H1 (cell line): Measurements from ENCODE around the gene ROR1. TPM values are rescaled to one million over a fixed set of nuclear protein-coding genes. Genes with fewer than 3 reads are reported as not detected.

ENCODE experiments used
- CTCF ChIA-PET: fragments of 300-600 bp; sonication (Branson Sonifier 250); formaldehyde crosslinking; loops from one replicate; lab custom pipeline; 2021; ENCODE audit not compliant: partially characterized antibody; lab: Charles Lee
- POLR2A ChIA-PET: fragments of 300-600 bp; sonication (Branson Sonifier 250); formaldehyde crosslinking; loops from one replicate; lab custom pipeline; 2021; ENCODE audit warnings: inconsistent platforms; ENCODE audit not compliant: partially characterized antibody; lab: Charles Lee
- DNase-seq, 2 experiments: peaks; one replicate each; pipeline versions ENCODE4 v3.0.0 to v3.0.0-alpha.2; 2010 to 2022; ENCODE audit warnings: low spot score in 2 of 2, low read depth in 1 of 2, mixed read lengths in 1 of 2
- FAIRE-seq: peaks from 2 replicates; lab custom pipeline; 2011; peaks lifted over from hg19 to GRCh38; lab: Jason Lieb, UNC
- H2AFZ ChIP-seq: 2 replicates; pipeline ENCODE4 v1.8.1; 2012; ENCODE audit warnings: low read length, inconsistent platforms
- H2AK5ac ChIP-seq: 2 replicates; pipeline ENCODE4 v1.6.1; 2013; ENCODE audit warnings: low read depth, low read length
- H2BK120ac ChIP-seq: replicated peaks from 2 replicates; pipeline ENCODE3; 2013; ENCODE audit warnings: low read depth, low read length, inconsistent platforms
- H2BK12ac ChIP-seq: 2 replicates; pipeline ENCODE4 v1.6.1; 2013; ENCODE audit warnings: low read depth, low read length
- H2BK15ac ChIP-seq: 2 replicates; pipeline ENCODE4 v1.6.1; 2013; ENCODE audit warnings: low read length
- H2BK20ac ChIP-seq: 2 replicates; pipeline ENCODE4 v1.6.1; 2013; ENCODE audit warnings: low read length
- H2BK5ac ChIP-seq: 2 replicates; pipeline ENCODE4 v1.6.1; 2013; ENCODE audit warnings: low read depth, low read length
- H3K14ac ChIP-seq: 2 replicates; pipeline ENCODE4 v1.6.1; 2013; ENCODE audit warnings: inconsistent platforms; ENCODE audit not compliant: insufficient read length
- H3K18ac ChIP-seq: 2 replicates; pipeline ENCODE4 v1.6.1; 2013; ENCODE audit warnings: low read length; ENCODE audit errors: extremely low read depth
- H3K23ac ChIP-seq: 2 replicates; pipeline ENCODE4 v1.6.1; 2013; ENCODE audit warnings: inconsistent platforms; ENCODE audit not compliant: insufficient read length
- H3K23me2 ChIP-seq: 2 replicates; pipeline ENCODE4 v1.6.1; 2013; ENCODE audit warnings: low read depth, low read length
- H3K27ac ChIP-seq: 2 replicates; pipeline ENCODE4 v1.6.1; 2011; ENCODE audit warnings: low read depth, low read length, inconsistent platforms
- H3K27me3 ChIP-seq, 4 experiments: replicated peaks in 1 of 4; 1 replicate in 1 of 4; 2 replicates in 3 of 4; pipeline versions ENCODE4 v1.6.1 to v1.8.1; 2011 to 2013; ENCODE audit warnings: low read length in 3 of 4, mild to moderate bottlenecking in 3 of 4, inconsistent platforms in 2 of 4, mixed read lengths in 2 of 4, moderate library complexity in 1 of 4; ENCODE audit not compliant: control insufficient read depth in 3 of 4, insufficient read depth in 3 of 4; ENCODE audit errors: extremely low read depth in 1 of 4
- H3K36me3 ChIP-seq, 4 experiments: 2 replicates each; pipeline versions ENCODE4 v1.6.1 to v1.8.1; 2011 to 2013; ENCODE audit warnings: mild to moderate bottlenecking in 4 of 4, low read length in 3 of 4, moderate library complexity in 2 of 4, control low read depth in 1 of 4, inconsistent platforms in 1 of 4; ENCODE audit not compliant: insufficient read depth in 4 of 4, control insufficient read depth in 2 of 4
- H3K4ac ChIP-seq: replicated peaks from 2 replicates; pipeline ENCODE3; 2013; ENCODE audit warnings: low read length, low read depth, mixed read lengths, inconsistent platforms; ENCODE audit not compliant: insufficient read length
- H3K4me1 ChIP-seq, 4 experiments: replicated peaks in 1 of 4; 1 replicate in 1 of 4; 2 replicates in 3 of 4; pipeline versions ENCODE4 v1.6.1 to v1.8.1; 2011 to 2013; ENCODE audit warnings: low read length in 3 of 4, inconsistent platforms in 2 of 4, mixed read lengths in 1 of 4; ENCODE audit not compliant: insufficient read depth in 4 of 4, control insufficient read depth in 3 of 4
- H3K4me2 ChIP-seq, 2 experiments: 2 replicates each; pipeline versions ENCODE4 v1.6.1 to v1.8.1; 2011 to 2013; ENCODE audit warnings: low read depth in 2 of 2, low read length in 2 of 2, control low read depth in 1 of 2, inconsistent platforms in 1 of 2, mild to moderate bottlenecking in 1 of 2; ENCODE audit not compliant: insufficient read depth in 1 of 2
- H3K4me3 ChIP-seq, 4 experiments: fragments of 200-600, 300-600 bp in 1 of 4; sonication (generic), shearing (Covaris generic), sonication (Bioruptor Twin) in 1 of 4; 2 replicates each; pipeline versions ENCODE4 v1.5.1 to v1.8.1; 2011 to 2016; ENCODE audit warnings: low read length in 4 of 4, low read depth in 3 of 4, control low read depth in 2 of 4, inconsistent platforms in 2 of 4, mild to moderate bottlenecking in 2 of 4, mixed read lengths in 1 of 4, moderate library complexity in 1 of 4; ENCODE audit not compliant: insufficient read depth in 2 of 4; ENCODE audit errors: extremely low read depth in 1 of 4
- H3K56ac ChIP-seq: replicated peaks from 2 replicates; pipeline ENCODE3; 2013; ENCODE audit warnings: low read depth, mild to moderate bottlenecking, mixed read lengths, low read length, inconsistent platforms; ENCODE audit not compliant: insufficient read length
- H3K79me1 ChIP-seq: 2 replicates; pipeline ENCODE4 v1.6.1; 2013; ENCODE audit warnings: low read depth, low read length, control low read depth
- H3K79me2 ChIP-seq, 2 experiments: 2 replicates each; pipeline versions ENCODE4 v1.6.1 to v1.8.1; 2012 to 2013; ENCODE audit warnings: low read length in 2 of 2, mild to moderate bottlenecking in 2 of 2, inconsistent platforms in 1 of 2; ENCODE audit not compliant: insufficient read depth in 2 of 2, control insufficient read depth in 1 of 2
- H3K9ac ChIP-seq, 4 experiments: replicated peaks in 1 of 4; 1 replicate in 1 of 4; 2 replicates in 3 of 4; pipeline versions ENCODE4 v1.6.1 to v1.8.1; 2011 to 2013; ENCODE audit warnings: low read depth in 3 of 4, low read length in 3 of 4, control low read depth in 2 of 4, mild to moderate bottlenecking in 2 of 4, moderate library complexity in 2 of 4, inconsistent platforms in 1 of 4; ENCODE audit errors: extremely low read depth in 1 of 4
- H3K9me3 ChIP-seq, 2 experiments: 2 replicates each; pipeline versions ENCODE4 v1.6.1 to v1.8.1; 2012 to 2013; ENCODE audit warnings: mild to moderate bottlenecking in 2 of 2, moderate library complexity in 2 of 2, control low read depth in 1 of 2, inconsistent platforms in 1 of 2, low read depth in 1 of 2, low read length in 1 of 2, mixed read lengths in 1 of 2; ENCODE audit not compliant: insufficient read depth in 2 of 2
- H4K20me1 ChIP-seq, 2 experiments: replicated peaks in 1 of 2; 2 replicates each; pipeline versions ENCODE3 to v1.8.1; 2011 to 2013; ENCODE audit warnings: inconsistent platforms in 2 of 2, low read length in 2 of 2, mild to moderate bottlenecking in 1 of 2; ENCODE audit not compliant: insufficient read depth in 2 of 2, control insufficient read depth in 1 of 2
- H4K5ac ChIP-seq: 2 replicates; pipeline ENCODE4 v1.6.1; 2013; ENCODE audit warnings: low read length, low read depth, mixed read lengths, inconsistent platforms; ENCODE audit not compliant: insufficient read length
- H4K8ac ChIP-seq: 2 replicates; pipeline ENCODE4 v1.8.0; 2013; ENCODE audit warnings: mild to moderate bottlenecking, moderate library complexity, low read length, inconsistent platforms; ENCODE audit not compliant: insufficient read depth; ENCODE audit errors: extremely low read depth
- H4K91ac ChIP-seq: replicated peaks from 2 replicates; pipeline ENCODE3; 2013; ENCODE audit warnings: low read length, mixed read lengths, inconsistent platforms; ENCODE audit not compliant: insufficient read length
- ATF3 ChIP-seq: IDR thresholded peaks from 2 replicates; pipeline ENCODE4 v1.6.1; 2011; ENCODE audit warnings: low read depth, mild to moderate bottlenecking, low read length; ENCODE audit not compliant: insufficient read depth
- RAD21 ChIP-seq, 2 experiments: IDR thresholded peaks in 1 of 2; conservative IDR thresholded peaks in 1 of 2; 2 replicates each; pipeline ENCODE4 v1.6.1; 2011; ENCODE audit warnings: low read depth in 2 of 2, low read length in 2 of 2, improper control_type of control experiment in 1 of 2, inconsistent platforms in 1 of 2, mild to moderate bottlenecking in 1 of 2, moderate library complexity in 1 of 2
- polyA plus RNA-seq, 7 experiments: library from polyadenylated mRNA; depleted of rRNA in 3 of 7; stranded (reverse) in 5 of 7; unstranded in 2 of 7; fragments of >200 nt in 5 of 7; fragments of 200-250 nt in 2 of 7; gene quantifications; 1 replicate in 5 of 7; 2 replicates in 1 of 7; 4 replicates in 1 of 7; pipeline versions ENCODE4 v1.2.1 to v1.2.3, GENCODE V29; 2011 to 2013; ENCODE audit warnings: missing spikeins in 2 of 7, mixed read lengths in 2 of 7
- total RNA-seq: library from RNA; stranded (reverse); fragmentation: NEBNext Ultra II Directional; extraction: Animal tissue kit (Norgen Biotek cat#: 25700); gene quantifications from 2 replicates; pipeline ENCODE4 v1.2.1, GENCODE V29; 2021

The ROR1 gene
- total and polyA plus RNA-seq, 2 of the 8 experiments (the other 6 are each of a cell fraction or from before 2014, with no cell fraction given), result 33.6 to 73.6 TPM

- ChIA-PET CTCF (no interaction called here), POLR2A (no interaction called here)
- H3K23me2 ChIP-seq, result no peaks in the 10 kb centered on the region
- no peak overlapping the region for H3K18ac ChIP-seq
- no peak overlapping the region for H2BK12ac ChIP-seq
- H4K8ac ChIP-seq, result no peak overlapping the region
- no peak overlapping the region for H3K27ac ChIP-seq
- no peak overlapping the region for H3K56ac ChIP-seq
- H2BK120ac ChIP-seq, result no peak overlapping the region
- no peak overlapping the region for H2AFZ ChIP-seq
- H2BK20ac ChIP-seq, result no peak overlapping the region
- H4K91ac ChIP-seq, result no peak overlapping the region
- H3K4me2 ChIP-seq, result no peak overlapping the region
- H3K27me3 ChIP-seq, result no peaks in the 10 kb centered on the region
- H3K9ac ChIP-seq, result no peak overlapping the region
- H3K23ac ChIP-seq, result no peak overlapping the region
- H2BK5ac ChIP-seq, result no peak overlapping the region
- no peaks in the 10 kb centered on the region for H4K20me1 ChIP-seq
- no peak overlapping the region for H2BK15ac ChIP-seq
- no peaks in the 10 kb centered on the region for H3K9me3 ChIP-seq
- no peak overlapping the region for H3K14ac ChIP-seq
- no peaks in the 10 kb centered on the region for H3K4me1 ChIP-seq
- no peaks in the 10 kb centered on the region for H3K79me2 ChIP-seq
- no peaks in the 10 kb centered on the region for H3K79me1 ChIP-seq
- no peak overlapping the region for H4K5ac ChIP-seq
- H3K36me3 ChIP-seq, result no peaks in the 10 kb centered on the region
- no peak overlapping the region for H2AK5ac ChIP-seq
- no peak overlapping the region for H3K4me3 ChIP-seq
- no peak for DNase-seq
- FAIRE-seq, result no peak
- no peak overlapping the region for H3K4ac ChIP-seq
- TF ChIP-seq ATF3 (no peak), RAD21 (IDR thresholded peaks at IDR 0.05 in 1 of 2, conservative IDR thresholded peaks at IDR 0.05 in 1 of 2; ENCODE audit: low read depth in 2 of 2, low read length in 2 of 2) (no peak)
These were observed 438.2 kb downstream of the ROR1 start for GRCh38 chr1:64212031-64212430.
